HepG2 (cell line): ENCODE data around the gene PDE6C. TPM values are rescaled to one million over a fixed set of nuclear protein-coding genes. Genes with fewer than 3 reads are reported as not detected.

Source experiments
- CCAR2 ChIP-seq: fragments of 200-400 bp; formaldehyde crosslinking; optimal IDR thresholded peaks from 2 replicates; pipeline ENCODE3; 2018; ENCODE audit warnings: low read depth, mild to moderate bottlenecking, low read length, moderate library complexity
- CHCHD3 ChIP-seq: sonication (generic); formaldehyde crosslinking; IDR thresholded peaks from 2 replicates; pipeline ENCODE4 v1.8.0; 2022; ENCODE audit warnings: mild to moderate bottlenecking, missing genetic modification reagents, moderate library complexity
- GZF1 ChIP-seq: sonication (generic); formaldehyde crosslinking; IDR thresholded peaks from 2 replicates; pipeline ENCODE4 v1.5.1; 2020; ENCODE audit warnings: mild to moderate bottlenecking, missing genetic modification reagents
- HHEX ChIP-seq: IDR thresholded peaks from 2 replicates; pipeline ENCODE4 v1.6.1; 2016; ENCODE audit warnings: control low read depth
- HMG20B ChIP-seq: conservative IDR thresholded peaks from 2 replicates; pipeline ENCODE4 v1.6.1; 2016; ENCODE audit warnings: missing genetic modification reagents, missing compliant biosample characterization
- HNRNPH1 ChIP-seq: fragments of 200-400 bp; formaldehyde crosslinking; optimal IDR thresholded peaks from 2 replicates; pipeline ENCODE3; 2017; ENCODE audit warnings: mild to moderate bottlenecking, low read depth, low read length
- HOXA3 ChIP-seq: sonication (generic); formaldehyde crosslinking; IDR thresholded peaks from 2 replicates; pipeline ENCODE4 v1.5.0; 2020; ENCODE audit warnings: missing genetic modification reagents
- JUND ChIP-seq: sonication (generic); formaldehyde crosslinking; IDR thresholded peaks from 2 replicates; pipeline ENCODE4 v1.8.0; 2022; ENCODE audit warnings: mild to moderate bottlenecking, missing genetic modification reagents
- MIER2 ChIP-seq: IDR thresholded peaks from 2 replicates; pipeline ENCODE4 v1.6.1; 2016; ENCODE audit warnings: missing biosample characterization, missing genetic modification reagents
- NCOA1 ChIP-seq: sonication (generic); formaldehyde crosslinking; IDR thresholded peaks from 2 replicates; pipeline ENCODE4 v1.9.0; 2021; ENCODE audit warnings: missing genetic modification reagents
- NFATC3 ChIP-seq: sonication (generic); formaldehyde crosslinking; IDR thresholded peaks from 2 replicates; pipeline ENCODE4 v1.5.1; 2020; ENCODE audit warnings: mild to moderate bottlenecking, missing genetic modification reagents
- NR2C2 ChIP-seq: sonication (generic); formaldehyde crosslinking; IDR thresholded peaks from 2 replicates; pipeline ENCODE4 v1.4.0; 2020; ENCODE audit warnings: missing genetic modification reagents, mild to moderate bottlenecking, moderate library complexity, borderline replicate concordance
- PHF8 ChIP-seq: sonication (generic); formaldehyde crosslinking; IDR thresholded peaks from 2 replicates; pipeline ENCODE4 v1.5.0; 2020; ENCODE audit warnings: missing genetic modification reagents
- REXO4 ChIP-seq: sonication (generic); formaldehyde crosslinking; IDR thresholded peaks from 2 replicates; pipeline ENCODE4 v1.8.0; 2022; ENCODE audit warnings: missing genetic modification reagents, mild to moderate bottlenecking, borderline replicate concordance
- SPEN ChIP-seq: sonication (generic); formaldehyde crosslinking; IDR thresholded peaks from 2 replicates; pipeline ENCODE4 v1.5.1; 2020; ENCODE audit warnings: low read depth, mild to moderate bottlenecking, missing genetic modification reagents
- STAG1 ChIP-seq: sonication (generic); formaldehyde crosslinking; IDR thresholded peaks from 2 replicates; pipeline ENCODE4 v1.4.0; 2020; ENCODE audit warnings: missing genetic modification reagents
- XBP1 ChIP-seq: sonication (generic); formaldehyde crosslinking; IDR thresholded peaks from 2 replicates; pipeline ENCODE4 v1.5.0; 2020; ENCODE audit warnings: missing genetic modification reagents
- XRCC5 ChIP-seq: fragments of 200-400 bp; formaldehyde crosslinking; optimal IDR thresholded peaks from 2 replicates; pipeline ENCODE3; 2017; ENCODE audit warnings: mild to moderate bottlenecking, low read length
- ZNF34 ChIP-seq: sonication (generic); formaldehyde crosslinking; IDR thresholded peaks from 2 replicates; pipeline ENCODE4 v1.4.0; 2020; ENCODE audit warnings: mild to moderate bottlenecking, missing genetic modification reagents, borderline replicate concordance
- ZNF431 ChIP-seq: sonication (generic); formaldehyde crosslinking; IDR thresholded peaks from 2 replicates; pipeline ENCODE4 v1.9.0; 2022; ENCODE audit warnings: missing genetic modification reagents, low read depth, mild to moderate bottlenecking, borderline replicate concordance
- ZNF543 ChIP-seq: sonication (generic); formaldehyde crosslinking; IDR thresholded peaks from 2 replicates; pipeline ENCODE4 v1.4.0; 2020; ENCODE audit warnings: mild to moderate bottlenecking, missing genetic modification reagents
- polyA plus RNA-seq, 8 experiments: library from polyadenylated mRNA; depleted of rRNA in 3 of 8; stranded (reverse) in 7 of 8; unstranded in 1 of 8; fragments of >200 nt; fragmentation: Illumina TruSeq in 4 of 8; extraction: Trizol in 4 of 8; gene quantifications; 2 replicates each; pipeline versions ENCODE4 v1.2.1 to v1.2.3, GENCODE V29; 2011 to 2016; ENCODE audit warnings: low read depth in 4 of 8, missing spikeins in 1 of 8, mixed read lengths in 1 of 8; ENCODE audit not compliant: insufficient read depth in 1 of 8
- total RNA-seq, 5 experiments: library from RNA; depleted of rRNA; stranded (reverse); fragments of >200 nt; fragmentation: Illumina TruSeq; extraction: Trizol; gene quantifications; 2 replicates each; pipeline ENCODE4 v1.2.3, GENCODE V29; 2016; ENCODE audit warnings: low read depth in 1 of 5
- TF ChIP-seq, protein P1 (sequence below): sonication (generic); formaldehyde crosslinking; IDR thresholded peaks from 2 replicates; pipeline ENCODE4 v1.4.0; 2020; ENCODE audit warnings: mild to moderate bottlenecking, missing genetic modification reagents, borderline replicate concordance
- TF ChIP-seq, protein P2 (sequence below): sonication (generic); formaldehyde crosslinking; IDR thresholded peaks from 2 replicates; pipeline ENCODE4 v1.8.0; 2022; ENCODE audit warnings: missing genetic modification reagents, mild to moderate bottlenecking, borderline replicate concordance
- TF ChIP-seq, protein P3 (sequence below): sonication (generic); formaldehyde crosslinking; IDR thresholded peaks from 2 replicates; pipeline ENCODE4 v1.4.0; 2020; ENCODE audit warnings: missing genetic modification reagents

The PDE6C gene
- total and polyA plus RNA-seq, 2 of the 13 experiments (the other 11 are each of a cell fraction or from before 2014, with no cell fraction given) = 0.64 TPM; not detected in 1

DNA sequence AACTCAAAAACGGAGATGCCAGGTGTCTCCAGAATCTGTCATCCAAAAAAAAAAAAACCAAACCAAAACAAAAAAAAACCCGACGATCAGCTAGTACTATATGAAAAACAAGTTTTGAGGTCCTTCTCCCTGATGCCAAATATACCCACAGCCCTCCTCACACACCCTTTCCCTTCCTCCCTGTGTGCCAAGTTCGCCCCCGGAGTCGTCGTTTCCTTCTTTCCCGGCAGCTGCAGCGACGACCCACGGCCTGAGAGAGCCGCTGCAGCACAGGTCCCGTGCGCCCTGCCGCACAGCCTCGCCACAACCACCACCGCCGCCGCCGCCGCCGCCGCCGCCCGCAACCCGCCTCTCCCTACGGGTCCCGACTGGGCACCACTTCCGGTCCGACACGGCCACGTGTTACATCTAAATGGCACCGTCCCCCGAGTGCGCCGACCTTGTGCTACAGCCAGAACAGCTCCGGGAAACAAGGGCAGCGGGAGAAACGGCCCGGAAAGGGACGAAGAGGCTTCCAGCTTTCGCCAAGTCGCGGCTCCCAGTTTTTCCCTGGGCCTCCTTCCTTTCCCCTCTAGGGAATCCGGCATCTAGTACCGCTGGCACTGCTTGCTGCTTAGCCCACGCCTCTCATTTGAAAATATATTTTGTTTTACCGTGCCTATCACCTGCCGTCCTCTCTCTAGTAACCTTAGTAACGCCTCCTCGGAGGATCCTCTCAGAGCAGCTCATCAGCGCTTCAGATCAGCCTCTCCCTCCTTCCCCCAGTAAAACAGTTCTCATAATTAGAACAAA lies 90.1 kb downstream of the PDE6C start, which contains the start of gene FRA10AC1 (continued):
- TF ChIP-seq, protein P1, sequence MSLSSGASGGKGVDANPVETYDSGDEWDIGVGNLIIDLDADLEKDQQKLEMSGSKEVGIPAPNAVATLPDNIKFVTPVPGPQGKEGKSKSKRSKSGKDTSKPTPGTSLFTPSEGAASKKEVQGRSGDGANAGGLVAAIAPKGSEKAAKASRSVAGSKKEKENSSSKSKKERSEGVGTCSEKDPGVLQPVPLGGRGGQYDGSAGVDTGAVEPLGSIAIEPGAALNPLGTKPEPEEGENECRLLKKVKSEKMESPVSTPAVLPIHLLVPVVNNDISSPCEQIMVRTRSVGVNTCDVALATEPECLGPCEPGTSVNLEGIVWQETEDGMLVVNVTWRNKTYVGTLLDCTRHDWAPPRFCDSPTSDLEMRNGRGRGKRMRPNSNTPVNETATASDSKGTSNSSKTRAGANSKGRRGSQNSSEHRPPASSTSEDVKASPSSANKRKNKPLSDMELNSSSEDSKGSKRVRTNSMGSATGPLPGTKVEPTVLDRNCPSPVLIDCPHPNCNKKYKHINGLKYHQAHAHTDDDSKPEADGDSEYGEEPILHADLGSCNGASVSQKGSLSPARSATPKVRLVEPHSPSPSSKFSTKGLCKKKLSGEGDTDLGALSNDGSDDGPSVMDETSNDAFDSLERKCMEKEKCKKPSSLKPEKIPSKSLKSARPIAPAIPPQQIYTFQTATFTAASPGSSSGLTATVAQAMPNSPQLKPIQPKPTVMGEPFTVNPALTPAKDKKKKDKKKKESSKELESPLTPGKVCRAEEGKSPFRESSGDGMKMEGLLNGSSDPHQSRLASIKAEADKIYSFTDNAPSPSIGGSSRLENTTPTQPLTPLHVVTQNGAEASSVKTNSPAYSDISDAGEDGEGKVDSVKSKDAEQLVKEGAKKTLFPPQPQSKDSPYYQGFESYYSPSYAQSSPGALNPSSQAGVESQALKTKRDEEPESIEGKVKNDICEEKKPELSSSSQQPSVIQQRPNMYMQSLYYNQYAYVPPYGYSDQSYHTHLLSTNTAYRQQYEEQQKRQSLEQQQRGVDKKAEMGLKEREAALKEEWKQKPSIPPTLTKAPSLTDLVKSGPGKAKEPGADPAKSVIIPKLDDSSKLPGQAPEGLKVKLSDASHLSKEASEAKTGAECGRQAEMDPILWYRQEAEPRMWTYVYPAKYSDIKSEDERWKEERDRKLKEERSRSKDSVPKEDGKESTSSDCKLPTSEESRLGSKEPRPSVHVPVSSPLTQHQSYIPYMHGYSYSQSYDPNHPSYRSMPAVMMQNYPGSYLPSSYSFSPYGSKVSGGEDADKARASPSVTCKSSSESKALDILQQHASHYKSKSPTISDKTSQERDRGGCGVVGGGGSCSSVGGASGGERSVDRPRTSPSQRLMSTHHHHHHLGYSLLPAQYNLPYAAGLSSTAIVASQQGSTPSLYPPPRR (CRISPR knock-in tag) = peak; percentile 67
- TF ChIP-seq ZNF431 (CRISPR knock-in tag) = peak; percentile 44; the same call in 1 of the 2 replicates
- peak; percentile 74; the same call in 1 of the 2 replicates for TF ChIP-seq MIER2 (CRISPR knock-in tag)
- TF ChIP-seq NFATC3 (CRISPR knock-in tag) = no peak
- TF ChIP-seq STAG1 (CRISPR knock-in tag) = peak; percentile 46
- no peak for TF ChIP-seq REXO4 (CRISPR knock-in tag)
- no peak for TF ChIP-seq CHCHD3 (CRISPR knock-in tag)
- TF ChIP-seq HOXA3 (CRISPR knock-in tag) = peak; percentile 96
- peak; percentile 58; the same call in 1 of the 2 replicates for TF ChIP-seq HMG20B
- 0 out of 2 replicates have a peak, but pooled peaks have one; percentile 18 for TF ChIP-seq NCOA1 (CRISPR knock-in tag)
- TF ChIP-seq, protein P2, sequence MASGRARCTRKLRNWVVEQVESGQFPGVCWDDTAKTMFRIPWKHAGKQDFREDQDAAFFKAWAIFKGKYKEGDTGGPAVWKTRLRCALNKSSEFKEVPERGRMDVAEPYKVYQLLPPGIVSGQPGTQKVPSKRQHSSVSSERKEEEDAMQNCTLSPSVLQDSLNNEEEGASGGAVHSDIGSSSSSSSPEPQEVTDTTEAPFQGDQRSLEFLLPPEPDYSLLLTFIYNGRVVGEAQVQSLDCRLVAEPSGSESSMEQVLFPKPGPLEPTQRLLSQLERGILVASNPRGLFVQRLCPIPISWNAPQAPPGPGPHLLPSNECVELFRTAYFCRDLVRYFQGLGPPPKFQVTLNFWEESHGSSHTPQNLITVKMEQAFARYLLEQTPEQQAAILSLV = peak; percentile 84; the same call in 1 of the 2 replicates
- peak; percentile 53; the same call in 1 of the 2 replicates for TF ChIP-seq XBP1 (CRISPR knock-in tag)
- TF ChIP-seq HNRNPH1 = no peak
- peak; percentile 100 for TF ChIP-seq SPEN (CRISPR knock-in tag)
- peak; percentile 99 for TF ChIP-seq CCAR2
- peak; percentile 74; the same call in 1 of the 2 replicates for TF ChIP-seq ZNF543 (CRISPR knock-in tag)
- TF ChIP-seq ZNF34 = peak; percentile 96; the same call in 1 of the 2 replicates
- TF ChIP-seq HHEX = peak; percentile 80
- peak; percentile 55; the same call in 1 of the 2 replicates for TF ChIP-seq JUND (CRISPR knock-in tag)
- 0 out of 2 replicates have a peak, but pooled peaks have one; percentile 58 for TF ChIP-seq GZF1 (CRISPR knock-in tag)
- peak; percentile 84 for TF ChIP-seq PHF8 (CRISPR knock-in tag)
- peak; percentile 95 for TF ChIP-seq NR2C2 (CRISPR knock-in tag)
- TF ChIP-seq XRCC5 = peak; percentile 100
- TF ChIP-seq, protein P3, sequence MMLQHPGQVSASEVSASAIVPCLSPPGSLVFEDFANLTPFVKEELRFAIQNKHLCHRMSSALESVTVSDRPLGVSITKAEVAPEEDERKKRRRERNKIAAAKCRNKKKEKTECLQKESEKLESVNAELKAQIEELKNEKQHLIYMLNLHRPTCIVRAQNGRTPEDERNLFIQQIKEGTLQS (CRISPR knock-in tag) = peak; percentile 57
